HL-60 (cell line): ENCODE data around the gene SETD3.

Experiments used
- DNase-seq, 2 experiments: peaks; one replicate each; pipeline ENCODE4 v3.0.0-alpha.2; 2010 to 2020; ENCODE audit warnings: low read depth in 1 of 2, low spot score in 1 of 2
- H3K27ac ChIP-seq: fragments of 250-450 bp; sonication (Bioruptor Pico); replicated peaks from 2 replicates; pipeline ENCODE4 v1.5.1; 2020; ENCODE audit warnings: mild to moderate bottlenecking, moderate library complexity
- H3K27me3 ChIP-seq: fragments of 250-450 bp; sonication (Bioruptor Pico); 2 replicates; pipeline ENCODE4 v1.5.1; 2021; ENCODE audit warnings: mild to moderate bottlenecking, moderate library complexity; ENCODE audit not compliant: insufficient read depth, poor library complexity, severe bottlenecking
- H3K4me3 ChIP-seq: replicated peaks from 2 replicates; pipeline ENCODE4 v1.5.1; 2011; ENCODE audit warnings: mild to moderate bottlenecking, control low read depth, low read length; ENCODE audit not compliant: insufficient read depth
- GABPA ChIP-seq: IDR thresholded peaks from 2 replicates; pipeline ENCODE4 v1.6.1; 2012; ENCODE audit warnings: low read depth
- POLR2AphosphoS5 ChIP-seq: IDR thresholded peaks from 2 replicates; pipeline ENCODE4 v1.6.1; 2012; ENCODE audit warnings: low read depth
- SPI1 ChIP-seq: IDR thresholded peaks from 2 replicates; pipeline ENCODE4 v1.6.1; 2012; ENCODE audit warnings: low read depth, mild to moderate bottlenecking, borderline replicate concordance
- TF ChIP-seq, protein P1 (sequence below): IDR thresholded peaks from one replicate; pipeline ENCODE4 v1.5.1; 2011; ENCODE audit warnings: low read length, control low read depth, inconsistent platforms; ENCODE audit not compliant: insufficient read depth
- TF ChIP-seq, protein P2 (sequence below): IDR thresholded peaks from 2 replicates; pipeline ENCODE4 v1.6.1; 2012; ENCODE audit warnings: low read depth; ENCODE audit not compliant: insufficient replicate concordance

Gene SETD3

DNA sequence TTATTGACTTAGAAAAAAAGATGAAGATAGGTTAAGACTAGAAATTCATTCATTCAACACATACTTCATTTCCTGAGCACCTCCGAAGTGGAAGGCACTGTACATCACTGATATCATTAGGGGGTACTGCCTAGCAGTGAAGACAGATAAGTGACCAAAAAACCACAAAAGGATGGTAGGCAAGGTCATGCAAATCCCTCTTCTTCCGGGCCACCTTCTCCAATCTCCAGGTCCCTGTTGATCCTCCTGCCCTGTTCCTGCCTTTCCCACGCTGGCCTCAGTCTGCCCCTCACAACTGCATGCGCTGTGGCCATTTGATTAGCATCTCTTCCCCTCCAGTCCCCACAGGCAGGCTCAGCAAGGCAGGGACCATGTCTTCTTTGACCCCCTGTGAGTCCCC is 60.8 kb downstream of the SETD3 start:
- H3K27ac ChIP-seq: no peak overlapping the region
- no peak for DNase-seq
- no peaks in the 10 kb centered on the region for H3K27me3 ChIP-seq
- TF ChIP-seq SPI1 (no peak), POLR2AphosphoS5 (no peak), GABPA (no peak)
- TF ChIP-seq, protein P1, sequence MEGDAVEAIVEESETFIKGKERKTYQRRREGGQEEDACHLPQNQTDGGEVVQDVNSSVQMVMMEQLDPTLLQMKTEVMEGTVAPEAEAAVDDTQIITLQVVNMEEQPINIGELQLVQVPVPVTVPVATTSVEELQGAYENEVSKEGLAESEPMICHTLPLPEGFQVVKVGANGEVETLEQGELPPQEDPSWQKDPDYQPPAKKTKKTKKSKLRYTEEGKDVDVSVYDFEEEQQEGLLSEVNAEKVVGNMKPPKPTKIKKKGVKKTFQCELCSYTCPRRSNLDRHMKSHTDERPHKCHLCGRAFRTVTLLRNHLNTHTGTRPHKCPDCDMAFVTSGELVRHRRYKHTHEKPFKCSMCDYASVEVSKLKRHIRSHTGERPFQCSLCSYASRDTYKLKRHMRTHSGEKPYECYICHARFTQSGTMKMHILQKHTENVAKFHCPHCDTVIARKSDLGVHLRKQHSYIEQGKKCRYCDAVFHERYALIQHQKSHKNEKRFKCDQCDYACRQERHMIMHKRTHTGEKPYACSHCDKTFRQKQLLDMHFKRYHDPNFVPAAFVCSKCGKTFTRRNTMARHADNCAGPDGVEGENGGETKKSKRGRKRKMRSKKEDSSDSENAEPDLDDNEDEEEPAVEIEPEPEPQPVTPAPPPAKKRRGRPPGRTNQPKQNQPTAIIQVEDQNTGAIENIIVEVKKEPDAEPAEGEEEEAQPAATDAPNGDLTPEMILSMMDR: no peak
- TF ChIP-seq, protein P2, sequence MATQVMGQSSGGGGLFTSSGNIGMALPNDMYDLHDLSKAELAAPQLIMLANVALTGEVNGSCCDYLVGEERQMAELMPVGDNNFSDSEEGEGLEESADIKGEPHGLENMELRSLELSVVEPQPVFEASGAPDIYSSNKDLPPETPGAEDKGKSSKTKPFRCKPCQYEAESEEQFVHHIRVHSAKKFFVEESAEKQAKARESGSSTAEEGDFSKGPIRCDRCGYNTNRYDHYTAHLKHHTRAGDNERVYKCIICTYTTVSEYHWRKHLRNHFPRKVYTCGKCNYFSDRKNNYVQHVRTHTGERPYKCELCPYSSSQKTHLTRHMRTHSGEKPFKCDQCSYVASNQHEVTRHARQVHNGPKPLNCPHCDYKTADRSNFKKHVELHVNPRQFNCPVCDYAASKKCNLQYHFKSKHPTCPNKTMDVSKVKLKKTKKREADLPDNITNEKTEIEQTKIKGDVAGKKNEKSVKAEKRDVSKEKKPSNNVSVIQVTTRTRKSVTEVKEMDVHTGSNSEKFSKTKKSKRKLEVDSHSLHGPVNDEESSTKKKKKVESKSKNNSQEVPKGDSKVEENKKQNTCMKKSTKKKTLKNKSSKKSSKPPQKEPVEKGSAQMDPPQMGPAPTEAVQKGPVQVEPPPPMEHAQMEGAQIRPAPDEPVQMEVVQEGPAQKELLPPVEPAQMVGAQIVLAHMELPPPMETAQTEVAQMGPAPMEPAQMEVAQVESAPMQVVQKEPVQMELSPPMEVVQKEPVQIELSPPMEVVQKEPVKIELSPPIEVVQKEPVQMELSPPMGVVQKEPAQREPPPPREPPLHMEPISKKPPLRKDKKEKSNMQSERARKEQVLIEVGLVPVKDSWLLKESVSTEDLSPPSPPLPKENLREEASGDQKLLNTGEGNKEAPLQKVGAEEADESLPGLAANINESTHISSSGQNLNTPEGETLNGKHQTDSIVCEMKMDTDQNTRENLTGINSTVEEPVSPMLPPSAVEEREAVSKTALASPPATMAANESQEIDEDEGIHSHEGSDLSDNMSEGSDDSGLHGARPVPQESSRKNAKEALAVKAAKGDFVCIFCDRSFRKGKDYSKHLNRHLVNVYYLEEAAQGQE: no peak
- no peak overlapping the region for H3K4me3 ChIP-seq

DNA sequence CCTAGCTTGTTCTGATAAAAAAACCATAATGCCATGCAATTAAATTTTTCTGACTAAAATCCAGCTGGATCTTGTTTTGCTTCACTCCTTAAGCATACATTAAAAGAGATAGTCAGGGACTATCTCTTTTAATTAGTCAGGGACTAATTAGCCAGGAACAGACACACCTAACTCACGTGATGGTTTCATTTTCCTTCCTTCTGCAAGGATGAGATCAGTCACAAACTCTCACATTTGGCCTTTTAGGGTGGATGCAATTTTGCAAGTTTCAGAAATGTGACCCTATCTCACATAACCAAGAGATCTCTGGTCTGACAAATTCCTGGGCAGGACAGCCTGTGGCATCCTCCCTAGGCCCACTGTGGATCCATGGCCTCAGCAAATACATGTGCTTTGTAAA is 62.4 kb downstream of the SETD3 start:
- TF ChIP-seq SPI1 (no peak), GABPA (no peak), POLR2AphosphoS5 (no peak)
- TF ChIP-seq, protein P2: no peak
- TF ChIP-seq, protein P1: no peak
- no peak overlapping the region for H3K27ac ChIP-seq
- no peak for DNase-seq
- H3K27me3 ChIP-seq: no peaks in the 10 kb centered on the region
- no peak overlapping the region for H3K4me3 ChIP-seq

DNA sequence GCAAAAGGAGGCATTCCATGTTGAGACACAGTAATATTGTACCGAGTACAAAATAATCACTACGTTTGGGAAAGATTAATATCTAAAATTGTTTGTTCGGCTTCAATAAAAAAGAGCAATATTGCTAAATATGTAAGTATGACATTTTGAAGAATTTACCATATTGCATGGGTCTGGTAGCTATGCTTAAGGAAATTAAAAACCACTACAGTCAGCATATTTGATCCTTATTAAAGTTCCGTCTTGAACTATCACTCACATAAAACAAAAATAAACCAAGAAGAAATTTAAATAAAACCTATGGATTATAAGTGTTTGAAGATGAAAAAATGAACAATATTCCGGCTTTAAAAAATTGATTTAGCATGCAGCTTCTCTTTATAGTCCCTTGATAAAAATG is 63.8 kb downstream of the SETD3 start:
- no peaks in the 10 kb centered on the region for H3K27me3 ChIP-seq
- no peak overlapping the region for H3K4me3 ChIP-seq
- no peak for DNase-seq
- H3K27ac ChIP-seq: no peak overlapping the region
- TF ChIP-seq GABPA (no peak), SPI1 (no peak)
- TF ChIP-seq, protein P1: no peak
- TF ChIP-seq, protein P2: no peak
